ENCODE measurements around the gene CBLN3.

- TF ChIP-seq POLR2A (IDR thresholded peaks at IDR 0.05; ENCODE audit: low read depth, low read length) (no peak), POLR2AphosphoS5 (IDR thresholded peaks at IDR 0.05; ENCODE audit: low read depth, low read length) (no peak), TAF1 (IDR thresholded peaks at IDR 0.05; ENCODE audit: borderline replicate concordance, low read depth, low read length) (no peak)
Observed at GRCh38 chr14:24398293-24398652, 31.2 kb downstream of the CBLN3 start.
